Cardiac fibroblast (primary cell): Measurements from ENCODE around the gene MTRR.
A peak's percentile ranks its signal among the peaks of the same experiment; 100 is the strongest.

Experiments used
- DNase-seq, 2 donors: peaks; one replicate each; pipeline versions ENCODE4 v3.0.0 to v3.0.0-alpha.2; 2010; ENCODE audit warnings: low read depth in 2 of 2
- H3K4me3 ChIP-seq, 2 donors: replicated peaks in 1 of 2; 1 replicate in 1 of 2; 2 replicates in 1 of 2; pipeline ENCODE4 v1.5.1; 2011; ENCODE audit warnings: low read depth in 2 of 2, low read length in 2 of 2, mild to moderate bottlenecking in 2 of 2, moderate library complexity in 1 of 2
- TF ChIP-seq, protein P1 (sequence below): IDR thresholded peaks from one replicate; pipeline ENCODE4 v1.5.1; 2011; ENCODE audit warnings: low read depth, mild to moderate bottlenecking, low read length, inconsistent platforms

Gene MTRR

DNA sequence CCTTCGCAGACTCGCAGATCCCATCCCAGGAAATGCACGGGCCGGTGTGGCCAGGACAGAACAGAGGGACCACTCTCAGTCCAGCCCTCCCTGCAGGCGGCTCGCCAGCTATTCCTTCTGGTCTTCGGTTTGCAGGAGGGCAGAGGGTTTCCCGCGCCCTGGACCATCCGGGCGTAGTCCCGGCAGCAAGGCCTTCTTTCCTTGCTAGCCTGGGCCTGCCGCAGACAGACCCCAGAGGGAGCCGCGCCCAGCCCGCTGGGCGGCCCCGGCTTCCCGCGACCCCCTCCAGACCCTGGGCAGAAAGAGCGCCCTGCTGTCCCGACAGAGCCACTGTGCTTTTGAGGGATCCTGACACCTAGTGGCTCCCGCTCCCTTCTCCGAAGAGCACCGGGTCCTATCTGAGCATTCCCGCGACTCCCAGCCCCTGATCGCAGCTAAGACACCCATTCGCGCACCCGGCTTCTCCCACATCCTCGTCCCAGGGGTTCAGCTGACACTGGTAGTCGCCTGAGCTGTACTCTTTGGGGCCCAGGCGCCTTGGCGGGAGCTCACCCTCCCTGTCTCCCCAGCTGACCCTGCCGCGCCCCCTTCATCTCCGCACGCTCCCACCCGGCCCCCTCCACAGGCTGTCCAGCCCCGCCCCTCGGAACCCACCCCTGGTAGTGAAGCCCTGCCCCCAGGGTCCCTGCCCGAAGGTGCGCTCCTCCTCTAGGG lies 19.1 kb upstream of the MTRR start:
- DNase-seq = no peak
- peak overlapping the region in 1 of 2 donors; percentile 34 for H3K4me3 ChIP-seq
- TF ChIP-seq, protein P1, sequence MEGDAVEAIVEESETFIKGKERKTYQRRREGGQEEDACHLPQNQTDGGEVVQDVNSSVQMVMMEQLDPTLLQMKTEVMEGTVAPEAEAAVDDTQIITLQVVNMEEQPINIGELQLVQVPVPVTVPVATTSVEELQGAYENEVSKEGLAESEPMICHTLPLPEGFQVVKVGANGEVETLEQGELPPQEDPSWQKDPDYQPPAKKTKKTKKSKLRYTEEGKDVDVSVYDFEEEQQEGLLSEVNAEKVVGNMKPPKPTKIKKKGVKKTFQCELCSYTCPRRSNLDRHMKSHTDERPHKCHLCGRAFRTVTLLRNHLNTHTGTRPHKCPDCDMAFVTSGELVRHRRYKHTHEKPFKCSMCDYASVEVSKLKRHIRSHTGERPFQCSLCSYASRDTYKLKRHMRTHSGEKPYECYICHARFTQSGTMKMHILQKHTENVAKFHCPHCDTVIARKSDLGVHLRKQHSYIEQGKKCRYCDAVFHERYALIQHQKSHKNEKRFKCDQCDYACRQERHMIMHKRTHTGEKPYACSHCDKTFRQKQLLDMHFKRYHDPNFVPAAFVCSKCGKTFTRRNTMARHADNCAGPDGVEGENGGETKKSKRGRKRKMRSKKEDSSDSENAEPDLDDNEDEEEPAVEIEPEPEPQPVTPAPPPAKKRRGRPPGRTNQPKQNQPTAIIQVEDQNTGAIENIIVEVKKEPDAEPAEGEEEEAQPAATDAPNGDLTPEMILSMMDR = no peak

DNA sequence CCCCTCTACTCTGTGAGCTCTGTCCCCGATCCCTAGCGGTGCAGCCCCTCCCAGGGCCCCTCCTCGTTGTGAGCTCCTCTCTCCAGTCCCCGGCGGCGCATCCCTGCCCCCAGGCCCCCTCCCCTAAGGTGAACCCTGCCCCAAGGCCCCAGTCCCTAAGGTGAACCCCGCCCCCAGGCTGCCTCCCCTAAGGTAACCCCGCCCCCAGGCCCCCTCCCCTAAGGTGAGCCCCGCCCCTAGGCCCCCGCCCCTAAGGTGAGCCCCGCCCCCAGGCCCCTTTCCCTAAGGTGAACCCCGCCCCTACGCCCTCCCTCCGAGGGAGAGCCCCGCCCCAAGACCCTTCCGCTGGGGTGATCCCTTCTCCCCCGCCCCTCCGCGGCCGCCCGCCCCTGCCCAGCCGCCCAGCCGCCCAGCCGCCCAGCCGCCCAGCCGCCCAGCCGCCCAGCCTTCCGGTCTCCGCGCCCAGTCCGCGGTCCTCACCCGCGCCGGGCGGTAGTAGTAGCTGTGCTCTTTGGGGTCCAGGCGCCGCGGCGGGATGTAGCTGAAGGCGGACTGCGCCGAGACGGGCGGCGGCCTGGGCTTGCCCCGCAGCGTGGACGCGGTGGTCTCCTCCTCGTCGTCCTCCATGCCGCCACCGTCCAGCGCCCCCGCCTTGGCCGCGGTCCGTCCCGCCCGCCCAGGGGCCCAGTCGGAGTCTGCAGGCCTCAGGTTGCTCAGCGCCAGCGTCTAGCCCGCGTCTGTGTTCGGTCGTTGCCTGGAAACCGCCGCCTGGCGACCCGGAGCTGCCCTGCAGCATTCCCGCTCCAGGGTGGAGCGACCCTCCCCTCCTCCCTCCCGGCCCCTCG lies 18.3 kb upstream of the MTRR start, which contains the start of gene CFAP90:
TSS of gene CFAP90 (minus strand) at position 739 of the 845 bp plus-strand sequence. CDS start at position 627, 112 bp downstream.
- peak within 1 kb of the TSS; percentile 45 to 46 for H3K4me3 ChIP-seq
- TF ChIP-seq, protein P1 = peak; percentile 30
- DNase-seq = peak; percentile 23 to 60

DNA sequence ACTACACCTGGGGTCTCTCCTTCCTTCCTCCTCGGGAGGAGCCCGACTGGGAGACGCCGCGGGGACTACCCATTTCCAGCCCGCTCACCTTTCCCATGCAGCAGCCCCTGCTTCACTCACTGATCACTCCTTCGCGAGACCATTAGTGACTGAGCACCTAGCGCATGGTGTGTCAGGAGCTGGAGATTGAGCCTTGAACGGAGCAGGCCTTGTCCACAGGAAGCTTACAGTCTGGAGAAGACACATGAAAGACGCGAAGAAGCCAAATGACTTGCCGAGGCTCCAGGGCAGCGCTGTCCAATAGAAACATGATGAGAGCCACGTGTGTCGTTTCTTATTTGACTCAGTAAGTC lies 17.7 kb upstream of the MTRR start:
- TF ChIP-seq, protein P1 = no peak
- peak overlapping the region in 1 of 2 donors; percentile 45 for H3K4me3 ChIP-seq
- no peak for DNase-seq

DNA sequence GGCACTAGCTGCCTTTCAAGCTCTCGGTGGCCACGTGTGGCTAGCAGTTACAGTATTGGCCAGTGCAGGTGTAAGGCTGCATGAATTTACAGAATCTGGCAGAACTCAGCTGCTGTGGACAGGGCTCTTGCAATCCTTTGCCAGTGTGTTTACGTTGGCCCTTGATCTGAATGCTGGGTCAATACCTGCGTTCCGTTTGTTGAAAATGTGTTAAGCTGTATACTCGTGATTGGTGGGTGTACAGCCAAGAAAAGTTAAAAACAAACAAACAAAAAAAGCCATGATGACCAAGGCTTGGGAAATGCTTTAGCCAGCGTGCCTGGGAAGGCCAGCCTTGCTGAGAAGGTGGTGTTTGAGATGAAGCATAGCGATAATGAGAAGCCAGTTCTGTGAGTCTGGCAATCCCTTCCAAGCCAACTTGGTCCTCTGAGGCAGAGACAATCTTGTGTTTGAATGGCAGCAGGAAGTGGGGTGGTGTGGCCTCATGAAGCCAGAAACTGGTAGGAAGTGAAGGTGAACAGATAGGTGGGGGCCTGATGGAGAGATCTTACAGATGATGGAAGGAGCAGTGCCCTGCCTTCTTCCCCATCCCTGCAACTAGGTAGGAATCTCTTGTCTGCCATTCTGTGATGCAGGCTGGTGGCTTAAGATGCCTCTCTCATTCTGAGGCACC lies 17.2 kb upstream of the MTRR start:
- TF ChIP-seq, protein P1 = no peak
- no peak overlapping the region for H3K4me3 ChIP-seq
- DNase-seq = no peak

DNA sequence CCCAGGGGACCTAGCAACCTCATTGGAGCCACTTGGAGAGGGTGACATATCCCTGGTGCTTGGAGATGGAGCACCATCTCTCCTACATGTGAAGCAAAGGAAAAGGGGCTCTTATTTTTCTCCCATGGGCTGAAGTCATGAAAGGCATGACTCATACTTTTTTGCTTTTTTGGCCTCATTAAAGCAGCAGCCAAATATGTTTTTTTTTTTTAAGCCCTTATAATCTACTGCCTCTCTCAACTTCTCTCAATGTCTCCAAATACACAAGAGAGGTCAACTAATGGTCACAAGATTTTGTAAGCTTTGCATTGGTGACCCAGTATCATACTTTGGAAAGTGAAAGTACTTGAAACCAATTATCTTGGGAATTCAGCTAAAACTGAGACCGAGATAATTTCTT lies 16.4 kb upstream of the MTRR start:
- TF ChIP-seq, protein P1 = no peak
- no peak overlapping the region for H3K4me3 ChIP-seq
- peak; percentile 33 to 64 for DNase-seq

DNA sequence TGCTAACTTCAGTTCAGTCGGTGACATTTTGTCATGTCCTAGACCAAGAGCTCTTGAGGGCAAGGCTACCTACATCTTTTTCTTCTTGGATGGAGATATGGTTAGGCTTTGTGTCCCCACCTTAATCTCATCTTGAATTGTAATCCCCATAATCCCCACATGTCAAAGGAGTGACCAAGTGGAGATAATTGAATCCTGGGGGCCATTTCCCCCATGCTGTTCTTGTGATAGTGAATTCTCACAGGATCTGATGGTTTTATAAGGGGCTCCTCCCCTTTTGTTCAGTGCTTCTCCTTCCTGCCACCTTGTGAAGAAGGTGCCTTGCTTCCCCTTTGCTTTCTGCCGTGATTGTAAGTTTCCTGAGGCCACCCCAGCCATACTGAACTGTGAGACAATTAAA lies 16.0 kb upstream of the MTRR start:
- H3K4me3 ChIP-seq = no peak overlapping the region
- no peak for DNase-seq
- TF ChIP-seq, protein P1 = no peak
